ENCODE measurements around the gene MINK1. TPM values are rescaled to one million over a fixed set of nuclear protein-coding genes. Genes with fewer than 3 reads are reported as not detected.

MINK1 gene
- total and polyA plus RNA-seq, 2 donors (not counting 1 experiment from before 2014, with no cell fraction given), result 109 to 160 TPM

- Histone ChIP-seq H2AFZ (ENCODE audit: insufficient read depth, low read depth, low read length, poor library complexity, severe bottlenecking) (peak overlapping the region; percentile 88), H3K4me1 (ENCODE audit: control insufficient read depth in 2 of 2, insufficient read depth in 2 of 2, low read length in 2 of 2) (peaks cover 21 to 26% of the 10 kb centered on the region in 2 donors), H3K9me3 (ENCODE audit: control extremely low read depth in 1 of 3, control insufficient read depth in 2 of 3, insufficient read depth in 1 of 3, low read length in 2 of 3) (no peaks in the 10 kb centered on the region), H3K4me3 (ENCODE audit: control extremely low read depth in 1 of 5, extremely low read depth in 1 of 5, insufficient read depth in 1 of 5, low read depth in 2 of 5, low read length in 4 of 5) (peak overlapping the region; percentile 54 to 86 (median 79)), H3K36me3 (replicated peaks in 1 of 2; ENCODE audit: control extremely low read depth in 1 of 2, control insufficient read depth in 1 of 2, extremely low read depth in 1 of 2, insufficient read depth in 2 of 2, low read length in 1 of 2) (peaks cover 0 to 10% of the 10 kb centered on the region in 2 experiments), H4K20me1 (ENCODE audit: control insufficient read depth, insufficient read depth, low read length, poor library complexity, severe bottlenecking) (peaks cover 51% of the 10 kb centered on the region), H3K27me3 (replicated peaks in 1 of 4; ENCODE audit: control extremely low read depth in 1 of 4, control insufficient read depth in 3 of 4, insufficient read depth in 4 of 4, low read length in 3 of 4) (no peaks in the 10 kb centered on the region), H3K4me2 (replicated peaks; ENCODE audit: low read depth, low read length, poor library complexity, severe bottlenecking) (peak overlapping the region; percentile 94), H3K9ac (ENCODE audit: low read length) (peak overlapping the region; percentile 82), H3K79me2 (ENCODE audit: control insufficient read depth, insufficient read depth, low read length) (peaks cover 62% of the 10 kb centered on the region), H3K27ac (ENCODE audit: low read length in 2 of 2) (peak overlapping the region; percentile 47 to 85)
- DNase-seq (peak; percentile 30), ATAC-seq (ENCODE audit: low read depth) (no peak)
- Mint-ChIP-seq H3K9me3 (ENCODE audit: insufficient read depth) (no peaks in the 10 kb centered on the region), H3K4me3 (peak overlapping the region; percentile 86), H3K27me3 (no peaks in the 10 kb centered on the region), H3K27ac (peak overlapping the region; percentile 77), H3K4me1 (peaks cover 29% of the 10 kb centered on the region)
- ChIA-PET CTCF (interaction anchor here (1.1 kb wide), 2 partner anchors 27 to 44 kb away, joined by 3 to 5 read pairs; partner anchors contain the start of gene PLD2), POLR2A (no interaction called here)
- WGBS (ENCODE audit: insufficient coverage), result 16% methylated on average over 8 of the region's 15 CpGs
- TF ChIP-seq, protein P1, sequence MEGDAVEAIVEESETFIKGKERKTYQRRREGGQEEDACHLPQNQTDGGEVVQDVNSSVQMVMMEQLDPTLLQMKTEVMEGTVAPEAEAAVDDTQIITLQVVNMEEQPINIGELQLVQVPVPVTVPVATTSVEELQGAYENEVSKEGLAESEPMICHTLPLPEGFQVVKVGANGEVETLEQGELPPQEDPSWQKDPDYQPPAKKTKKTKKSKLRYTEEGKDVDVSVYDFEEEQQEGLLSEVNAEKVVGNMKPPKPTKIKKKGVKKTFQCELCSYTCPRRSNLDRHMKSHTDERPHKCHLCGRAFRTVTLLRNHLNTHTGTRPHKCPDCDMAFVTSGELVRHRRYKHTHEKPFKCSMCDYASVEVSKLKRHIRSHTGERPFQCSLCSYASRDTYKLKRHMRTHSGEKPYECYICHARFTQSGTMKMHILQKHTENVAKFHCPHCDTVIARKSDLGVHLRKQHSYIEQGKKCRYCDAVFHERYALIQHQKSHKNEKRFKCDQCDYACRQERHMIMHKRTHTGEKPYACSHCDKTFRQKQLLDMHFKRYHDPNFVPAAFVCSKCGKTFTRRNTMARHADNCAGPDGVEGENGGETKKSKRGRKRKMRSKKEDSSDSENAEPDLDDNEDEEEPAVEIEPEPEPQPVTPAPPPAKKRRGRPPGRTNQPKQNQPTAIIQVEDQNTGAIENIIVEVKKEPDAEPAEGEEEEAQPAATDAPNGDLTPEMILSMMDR (IDR thresholded peaks at IDR 0.05), result no peak
- TF ChIP-seq EZH2 (IDR thresholded peaks at IDR 0.05; ENCODE audit: borderline replicate concordance, insufficient read depth, low read depth, low read length, poor library complexity, severe bottlenecking), result no peak
- intact Hi-C loops (cut with micrococcal nuclease), result loop anchor here (1.0 to 2.0 kb wide), 6 partner anchors 27 to 133 kb away; partner anchors contain the start of genes ARRB2, MED11, PLD2 and PSMB6
These were observed 971 bp downstream of the MINK1 start for GRCh38 chr17:4833941-4834680.

- Histone ChIP-seq H3K4me3 (ENCODE audit: control extremely low read depth in 1 of 5, extremely low read depth in 1 of 5, insufficient read depth in 1 of 5, low read depth in 2 of 5, low read length in 4 of 5) (no peak overlapping the region), H3K27me3 (replicated peaks in 1 of 4; ENCODE audit: control extremely low read depth in 1 of 4, control insufficient read depth in 3 of 4, insufficient read depth in 4 of 4, low read length in 3 of 4) (no peaks in the 10 kb centered on the region), H3K79me2 (ENCODE audit: control insufficient read depth, insufficient read depth, low read length) (peaks cover 68% of the 10 kb centered on the region), H3K36me3 (replicated peaks in 1 of 2; ENCODE audit: control extremely low read depth in 1 of 2, control insufficient read depth in 1 of 2, extremely low read depth in 1 of 2, insufficient read depth in 2 of 2, low read length in 1 of 2) (peaks cover 0 to 10% of the 10 kb centered on the region in 2 experiments), H3K9ac (ENCODE audit: low read length) (peak overlapping the region; percentile 82), H2AFZ (ENCODE audit: insufficient read depth, low read depth, low read length, poor library complexity, severe bottlenecking) (no peak overlapping the region), H3K4me1 (ENCODE audit: control insufficient read depth in 2 of 2, insufficient read depth in 2 of 2, low read length in 2 of 2) (peaks cover 21 to 26% of the 10 kb centered on the region in 2 donors), H3K4me2 (replicated peaks; ENCODE audit: low read depth, low read length, poor library complexity, severe bottlenecking) (peak overlapping the region; percentile 94), H3K9me3 (ENCODE audit: control extremely low read depth in 1 of 3, control insufficient read depth in 2 of 3, insufficient read depth in 1 of 3, low read length in 2 of 3) (no peaks in the 10 kb centered on the region), H3K27ac (ENCODE audit: low read length in 2 of 2) (peak overlapping the region in 1 of 2 donors; percentile 85), H4K20me1 (ENCODE audit: control insufficient read depth, insufficient read depth, low read length, poor library complexity, severe bottlenecking) (peaks cover 55% of the 10 kb centered on the region)
- ChIA-PET CTCF (interaction anchor here (1.1 kb wide), 2 partner anchors 27 to 44 kb away, joined by 3 to 5 read pairs; partner anchors contain the start of gene PLD2), POLR2A (no interaction called here)
- Mint-ChIP-seq H3K4me3 (peak overlapping the region; percentile 86), H3K27ac (peak overlapping the region; percentile 77), H3K9me3 (ENCODE audit: insufficient read depth) (no peaks in the 10 kb centered on the region), H3K4me1 (peaks cover 31% of the 10 kb centered on the region), H3K27me3 (no peaks in the 10 kb centered on the region)
- no peak for TF ChIP-seq EZH2 (IDR thresholded peaks at IDR 0.05; ENCODE audit: borderline replicate concordance, insufficient read depth, low read depth, low read length, poor library complexity, severe bottlenecking)
- TF ChIP-seq, protein P1 (IDR thresholded peaks at IDR 0.05), result no peak
- intact Hi-C loops (cut with micrococcal nuclease), result no loop called here
- ATAC-seq (ENCODE audit: low read depth) (no peak), DNase-seq (no peak)
- 90% methylated on average over 3 of the region's 4 CpGs for WGBS (ENCODE audit: insufficient coverage)
These were observed 1.5 kb downstream of the MINK1 start for GRCh38 chr17:4834681-4835020.
